HepG2 (cell line): ENCODE data around the gene COL9A2. TPM values are rescaled to one million over a fixed set of nuclear protein-coding genes. Genes with fewer than 3 reads are reported as not detected.
A peak's percentile ranks its signal among the peaks of the same experiment; 100 is the strongest.

Source experiments
- ARNTL ChIP-seq: sonication (generic); formaldehyde crosslinking; IDR thresholded peaks from 2 replicates; pipeline ENCODE4 v1.4.0; 2020; ENCODE audit warnings: mild to moderate bottlenecking, missing genetic modification reagents
- IKZF1 ChIP-seq: fragments of 450-650 bp; IDR thresholded peaks from 2 replicates; pipeline ENCODE4 v1.7.1; 2016
- PRPF4 ChIP-seq: fragments of 200-400 bp; formaldehyde crosslinking; IDR thresholded peaks from 2 replicates; pipeline ENCODE4 v1.6.1; 2016; ENCODE audit warnings: low read length, low read depth; ENCODE audit not compliant: poor library complexity, severe bottlenecking
- SETDB1 ChIP-seq: sonication (generic); formaldehyde crosslinking; IDR thresholded peaks from 2 replicates; pipeline ENCODE4 v1.5.1; 2020; ENCODE audit warnings: missing genetic modification reagents, mild to moderate bottlenecking, borderline replicate concordance
- ZFP36 ChIP-seq: fragments of 150-350 bp; IDR thresholded peaks from 2 replicates; pipeline ENCODE4 v1.6.1; 2018; ENCODE audit warnings: borderline replicate concordance, low read length, low read depth; ENCODE audit not compliant: partially characterized antibody
- ZNF136 ChIP-seq: sonication (generic); formaldehyde crosslinking; IDR thresholded peaks from 2 replicates; pipeline ENCODE4 v1.8.1; 2022; ENCODE audit warnings: low read depth, mild to moderate bottlenecking, moderate library complexity, missing genetic modification reagents
- ZNF232 ChIP-seq: sonication (generic); formaldehyde crosslinking; IDR thresholded peaks from 2 replicates; pipeline ENCODE4 v1.4.0; 2020; ENCODE audit warnings: missing genetic modification reagents, borderline replicate concordance
- ZNF337 ChIP-seq: sonication (generic); formaldehyde crosslinking; IDR thresholded peaks from 2 replicates; pipeline ENCODE4 v1.5.1; 2020; ENCODE audit warnings: missing genetic modification reagents, low read depth, mild to moderate bottlenecking, borderline replicate concordance
- ZNF546 ChIP-seq: sonication (generic); formaldehyde crosslinking; conservative IDR thresholded peaks from 2 replicates; pipeline ENCODE4 v1.8.1; 2023; ENCODE audit warnings: mild to moderate bottlenecking, missing genetic modification reagents
- ZNF550 ChIP-seq: sonication (generic); formaldehyde crosslinking; IDR thresholded peaks from 2 replicates; pipeline ENCODE4 v1.4.0; 2020; ENCODE audit warnings: mild to moderate bottlenecking, missing genetic modification reagents, borderline replicate concordance
- ZNF558 ChIP-seq: sonication (generic); formaldehyde crosslinking; IDR thresholded peaks from 2 replicates; pipeline ENCODE4 v1.9.0; 2022; ENCODE audit warnings: mild to moderate bottlenecking, missing genetic modification reagents, borderline replicate concordance
- ZSCAN31 ChIP-seq: sonication (generic); formaldehyde crosslinking; IDR thresholded peaks from 2 replicates; pipeline ENCODE4 v1.5.0; 2020; ENCODE audit warnings: low read depth, mild to moderate bottlenecking, missing genetic modification reagents
- polyA plus RNA-seq, 8 experiments: library from polyadenylated mRNA; depleted of rRNA in 3 of 8; stranded (reverse) in 7 of 8; unstranded in 1 of 8; fragments of >200 nt; fragmentation: Illumina TruSeq in 4 of 8; extraction: Trizol in 4 of 8; gene quantifications; 2 replicates each; pipeline versions ENCODE4 v1.2.1 to v1.2.3, GENCODE V29; 2011 to 2016; ENCODE audit warnings: low read depth in 4 of 8, missing spikeins in 1 of 8, mixed read lengths in 1 of 8; ENCODE audit not compliant: insufficient read depth in 1 of 8
- total RNA-seq, 5 experiments: library from RNA; depleted of rRNA; stranded (reverse); fragments of >200 nt; fragmentation: Illumina TruSeq; extraction: Trizol; gene quantifications; 2 replicates each; pipeline ENCODE4 v1.2.3, GENCODE V29; 2016; ENCODE audit warnings: low read depth in 1 of 5
- TF ChIP-seq, protein P1 (sequence below): IDR thresholded peaks from 2 replicates; pipeline ENCODE4 v1.6.1; 2016; ENCODE audit warnings: control low read depth
- TF ChIP-seq, protein P2 (sequence below): sonication (generic); formaldehyde crosslinking; IDR thresholded peaks from one replicate; pipeline ENCODE4 v1.5.1; 2020; ENCODE audit warnings: mild to moderate bottlenecking, missing genetic modification reagents; ENCODE audit errors: not compliant biosample characterization
- TF ChIP-seq, protein P3 (sequence below): sonication (generic); formaldehyde crosslinking; IDR thresholded peaks from 2 replicates; pipeline ENCODE4 v1.4.0; 2020; ENCODE audit warnings: mild to moderate bottlenecking, missing genetic modification reagents
- TF ChIP-seq, protein P4 (sequence below): sonication (generic); formaldehyde crosslinking; IDR thresholded peaks from 2 replicates; pipeline ENCODE4 v1.5.1; 2020; ENCODE audit warnings: mild to moderate bottlenecking, missing genetic modification reagents, borderline replicate concordance
- TF ChIP-seq, protein P5 (sequence below): sonication (generic); formaldehyde crosslinking; IDR thresholded peaks from 2 replicates; pipeline ENCODE4 v1.5.1; 2020; ENCODE audit warnings: mild to moderate bottlenecking, missing genetic modification reagents, moderate library complexity

The COL9A2 gene
- total and polyA plus RNA-seq, 2 of the 13 experiments (the other 11 are each of a cell fraction or from before 2014, with no cell fraction given), result 20.2 to 26.9 TPM

GRCh38 chr1:40338745-40339419 lies 21.8 kb upstream of the COL9A2 start (continued):
- TF ChIP-seq ZNF136 (CRISPR knock-in tag) (no peak), SETDB1 (CRISPR knock-in tag) (no peak), ZNF337 (CRISPR knock-in tag) (no peak), IKZF1 (no peak), ZFP36 (no peak), ARNTL (CRISPR knock-in tag) (no peak), PRPF4 (no peak), ZNF550 (CRISPR knock-in tag) (no peak), ZNF558 (CRISPR knock-in tag) (no peak), ZNF546 (CRISPR knock-in tag) (no peak), ZSCAN31 (CRISPR knock-in tag) (no peak), ZNF232 (CRISPR knock-in tag) (peak; percentile 49; the same call in 1 of the 2 replicates)
- TF ChIP-seq, protein P1, sequence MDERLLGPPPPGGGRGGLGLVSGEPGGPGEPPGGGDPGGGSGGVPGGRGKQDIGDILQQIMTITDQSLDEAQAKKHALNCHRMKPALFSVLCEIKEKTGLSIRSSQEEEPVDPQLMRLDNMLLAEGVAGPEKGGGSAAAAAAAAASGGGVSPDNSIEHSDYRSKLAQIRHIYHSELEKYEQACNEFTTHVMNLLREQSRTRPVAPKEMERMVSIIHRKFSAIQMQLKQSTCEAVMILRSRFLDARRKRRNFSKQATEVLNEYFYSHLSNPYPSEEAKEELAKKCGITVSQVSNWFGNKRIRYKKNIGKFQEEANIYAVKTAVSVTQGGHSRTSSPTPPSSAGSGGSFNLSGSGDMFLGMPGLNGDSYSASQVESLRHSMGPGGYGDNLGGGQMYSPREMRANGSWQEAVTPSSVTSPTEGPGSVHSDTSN (CRISPR knock-in tag), result no peak
- TF ChIP-seq, protein P2, sequence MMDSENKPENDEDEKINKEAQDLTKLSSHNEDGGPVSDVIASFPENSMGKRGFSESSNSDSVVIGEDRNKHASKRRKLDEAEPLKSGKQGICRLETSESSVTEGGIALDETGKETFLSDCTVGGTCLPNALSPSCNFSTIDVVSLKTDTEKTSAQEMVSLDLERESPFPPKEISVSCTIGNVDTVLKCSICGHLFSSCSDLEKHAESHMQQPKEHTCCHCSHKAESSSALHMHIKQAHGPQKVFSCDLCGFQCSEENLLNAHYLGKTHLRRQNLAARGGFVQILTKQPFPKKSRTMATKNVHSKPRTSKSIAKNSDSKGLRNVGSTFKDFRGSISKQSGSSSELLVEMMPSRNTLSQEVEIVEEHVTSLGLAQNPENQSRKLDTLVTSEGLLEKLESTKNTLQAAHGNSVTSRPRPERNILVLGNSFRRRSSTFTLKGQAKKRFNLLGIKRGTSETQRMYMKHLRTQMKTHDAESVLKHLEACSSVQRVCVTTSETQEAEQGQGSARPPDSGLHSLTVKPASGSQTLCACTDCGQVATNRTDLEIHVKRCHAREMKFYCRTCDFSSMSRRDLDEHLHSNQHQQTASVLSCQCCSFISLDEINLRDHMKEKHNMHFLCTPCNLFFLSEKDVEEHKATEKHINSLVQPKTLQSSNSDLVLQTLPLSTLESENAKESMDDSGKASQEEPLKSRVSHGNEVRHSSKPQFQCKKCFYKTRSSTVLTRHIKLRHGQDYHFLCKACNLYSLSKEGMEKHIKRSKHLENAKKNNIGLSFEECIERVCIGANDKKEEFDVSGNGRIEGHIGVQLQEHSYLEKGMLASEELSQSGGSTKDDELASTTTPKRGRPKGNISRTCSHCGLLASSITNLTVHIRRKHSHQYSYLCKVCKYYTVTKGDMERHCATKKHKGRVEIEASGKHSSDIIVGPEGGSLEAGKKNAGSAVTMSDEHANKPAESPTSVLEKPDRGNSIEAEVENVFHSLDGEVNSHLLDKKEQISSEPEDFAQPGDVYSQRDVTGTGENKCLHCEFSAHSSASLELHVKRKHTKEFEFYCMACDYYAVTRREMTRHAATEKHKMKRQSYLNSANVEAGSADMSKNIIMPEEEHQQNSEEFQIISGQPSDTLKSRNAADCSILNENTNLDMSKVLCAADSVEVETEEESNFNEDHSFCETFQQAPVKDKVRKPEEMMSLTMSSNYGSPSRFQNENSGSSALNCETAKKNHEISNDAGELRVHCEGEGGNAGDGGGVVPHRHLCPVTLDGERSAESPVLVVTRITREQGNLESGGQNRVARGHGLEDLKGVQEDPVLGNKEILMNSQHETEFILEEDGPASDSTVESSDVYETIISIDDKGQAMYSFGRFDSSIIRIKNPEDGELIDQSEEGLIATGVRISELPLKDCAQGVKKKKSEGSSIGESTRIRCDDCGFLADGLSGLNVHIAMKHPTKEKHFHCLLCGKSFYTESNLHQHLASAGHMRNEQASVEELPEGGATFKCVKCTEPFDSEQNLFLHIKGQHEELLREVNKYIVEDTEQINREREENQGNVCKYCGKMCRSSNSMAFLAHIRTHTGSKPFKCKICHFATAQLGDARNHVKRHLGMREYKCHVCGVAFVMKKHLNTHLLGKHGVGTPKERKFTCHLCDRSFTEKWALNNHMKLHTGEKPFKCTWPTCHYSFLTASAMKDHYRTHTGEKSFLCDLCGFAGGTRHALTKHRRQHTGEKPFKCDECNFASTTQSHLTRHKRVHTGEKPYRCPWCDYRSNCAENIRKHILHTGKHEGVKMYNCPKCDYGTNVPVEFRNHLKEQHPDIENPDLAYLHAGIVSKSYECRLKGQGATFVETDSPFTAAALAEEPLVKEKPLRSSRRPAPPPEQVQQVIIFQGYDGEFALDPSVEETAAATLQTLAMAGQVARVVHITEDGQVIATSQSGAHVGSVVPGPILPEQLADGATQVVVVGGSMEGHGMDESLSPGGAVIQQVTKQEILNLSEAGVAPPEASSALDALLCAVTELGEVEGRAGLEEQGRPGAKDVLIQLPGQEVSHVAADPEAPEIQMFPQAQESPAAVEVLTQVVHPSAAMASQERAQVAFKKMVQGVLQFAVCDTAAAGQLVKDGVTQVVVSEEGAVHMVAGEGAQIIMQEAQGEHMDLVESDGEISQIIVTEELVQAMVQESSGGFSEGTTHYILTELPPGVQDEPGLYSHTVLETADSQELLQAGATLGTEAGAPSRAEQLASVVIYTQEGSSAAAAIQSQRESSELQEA, result no peak
- TF ChIP-seq, protein P3, sequence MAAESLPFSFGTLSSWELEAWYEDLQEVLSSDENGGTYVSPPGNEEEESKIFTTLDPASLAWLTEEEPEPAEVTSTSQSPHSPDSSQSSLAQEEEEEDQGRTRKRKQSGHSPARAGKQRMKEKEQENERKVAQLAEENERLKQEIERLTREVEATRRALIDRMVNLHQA (CRISPR knock-in tag), result no peak
- TF ChIP-seq, protein P4, sequence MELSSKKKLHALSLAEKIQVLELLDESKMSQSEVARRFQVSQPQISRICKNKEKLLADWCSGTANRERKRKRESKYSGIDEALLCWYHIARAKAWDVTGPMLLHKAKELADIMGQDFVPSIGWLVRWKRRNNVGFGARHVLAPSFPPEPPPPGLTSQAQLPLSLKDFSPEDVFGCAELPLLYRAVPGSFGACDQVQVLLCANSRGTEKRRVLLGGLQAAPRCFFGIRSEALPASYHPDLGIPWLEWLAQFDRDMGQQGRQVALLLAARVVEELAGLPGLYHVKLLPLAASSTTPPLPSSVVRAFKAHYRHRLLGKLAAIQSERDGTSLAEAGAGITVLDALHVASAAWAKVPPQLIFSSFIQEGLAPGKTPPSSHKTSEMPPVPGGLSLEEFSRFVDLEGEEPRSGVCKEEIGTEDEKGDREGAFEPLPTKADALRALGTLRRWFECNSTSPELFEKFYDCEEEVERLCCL (CRISPR knock-in tag), result no peak
- TF ChIP-seq, protein P5, sequence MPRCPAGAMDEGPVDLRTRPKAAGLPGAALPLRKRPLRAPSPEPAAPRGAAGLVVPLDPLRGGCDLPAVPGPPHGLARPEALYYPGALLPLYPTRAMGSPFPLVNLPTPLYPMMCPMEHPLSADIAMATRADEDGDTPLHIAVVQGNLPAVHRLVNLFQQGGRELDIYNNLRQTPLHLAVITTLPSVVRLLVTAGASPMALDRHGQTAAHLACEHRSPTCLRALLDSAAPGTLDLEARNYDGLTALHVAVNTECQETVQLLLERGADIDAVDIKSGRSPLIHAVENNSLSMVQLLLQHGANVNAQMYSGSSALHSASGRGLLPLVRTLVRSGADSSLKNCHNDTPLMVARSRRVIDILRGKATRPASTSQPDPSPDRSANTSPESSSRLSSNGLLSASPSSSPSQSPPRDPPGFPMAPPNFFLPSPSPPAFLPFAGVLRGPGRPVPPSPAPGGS (CRISPR knock-in tag), result no peak
